ENCODE measurements around the gene MRC1. TPM values are rescaled to one million over a fixed set of nuclear protein-coding genes. Genes with fewer than 3 reads are reported as not detected.

MRC1 gene
- total RNA-seq, 1 donor from 2014 or later: 0.11 TPM

- Mint-ChIP-seq H3K4me1 (peaks cover 6% of the 10 kb centered on the region), H3K36me3 (ENCODE audit: low read depth) (no peaks in the 10 kb centered on the region), H3K4me3 (no peak overlapping the region), H3K27ac (no peak overlapping the region), H3K27me3 (peaks cover 2% of the 10 kb centered on the region), H3K9me3 (no peaks in the 10 kb centered on the region)
- ATAC-seq (ENCODE audit: low read depth) (peak; percentile 64), DNase-seq (no peak)
- ChIA-PET POLR2A (no interaction called here), CTCF (no interaction called here)
- intact Hi-C loops (cut with micrococcal nuclease): no loop called here
- no peak for TF ChIP-seq CTCF (IDR thresholded peaks at IDR 0.05)
Observed at GRCh38 chr10:17831341-17831740, 22.2 kb downstream of the MRC1 start.

- DNase-seq (no peak), ATAC-seq (ENCODE audit: low read depth) (no peak)
- Mint-ChIP-seq H3K9me3 (no peaks in the 10 kb centered on the region), H3K4me3 (no peak overlapping the region), H3K27me3 (peaks cover 2% of the 10 kb centered on the region), H3K27ac (no peak overlapping the region), H3K4me1 (peaks cover 7% of the 10 kb centered on the region), H3K36me3 (ENCODE audit: low read depth) (no peaks in the 10 kb centered on the region)
- ChIA-PET POLR2A (no interaction called here), CTCF (no interaction called here)
- no peak for TF ChIP-seq CTCF (IDR thresholded peaks at IDR 0.05)
- intact Hi-C loops (cut with micrococcal nuclease): no loop called here
Observed at GRCh38 chr10:17831896-17832295, 22.7 kb downstream of the MRC1 start.

GRCh38 chr10:17833656-17834055 lies 24.5 kb downstream of the MRC1 start:
- peaks cover 15% of the 10 kb centered on the region for H3K4me1 Mint-ChIP-seq
- H3K4me3 Mint-ChIP-seq: no peak overlapping the region
- no peaks in the 10 kb centered on the region for H3K36me3 Mint-ChIP-seq (ENCODE audit: low read depth)
- CTCF ChIA-PET: no interaction called here
- POLR2A ChIA-PET: no interaction called here
- no peak for DNase-seq
- intact Hi-C loops (cut with micrococcal nuclease): no loop called here
- no peaks in the 10 kb centered on the region for H3K9me3 Mint-ChIP-seq
- ATAC-seq (ENCODE audit: low read depth): no peak
- no peak overlapping the region for H3K27ac Mint-ChIP-seq
- H3K27me3 Mint-ChIP-seq: peaks cover 2% of the 10 kb centered on the region
- TF ChIP-seq CTCF (IDR thresholded peaks at IDR 0.05): no peak

- ATAC-seq (ENCODE audit: low read depth) (no peak), DNase-seq (no peak)
- TF ChIP-seq CTCF (IDR thresholded peaks at IDR 0.05): no peak
- Mint-ChIP-seq H3K36me3 (ENCODE audit: low read depth) (no peaks in the 10 kb centered on the region), H3K27ac (no peak overlapping the region), H3K4me1 (peaks cover 15% of the 10 kb centered on the region), H3K4me3 (no peak overlapping the region), H3K9me3 (no peaks in the 10 kb centered on the region), H3K27me3 (peaks cover 2% of the 10 kb centered on the region)
- intact Hi-C loops (cut with micrococcal nuclease): no loop called here
- ChIA-PET POLR2A (no interaction called here), CTCF (no interaction called here)
Observed at GRCh38 chr10:17835688-17836087, 26.5 kb downstream of the MRC1 start.

- Mint-ChIP-seq H3K4me3 (no peak overlapping the region), H3K9me3 (no peaks in the 10 kb centered on the region), H3K4me1 (peaks cover 9% of the 10 kb centered on the region), H3K36me3 (ENCODE audit: low read depth) (no peaks in the 10 kb centered on the region), H3K27ac (no peak overlapping the region), H3K27me3 (peaks cover 2% of the 10 kb centered on the region)
- DNase-seq (no peak), ATAC-seq (ENCODE audit: low read depth) (no peak)
- POLR2A ChIA-PET: no interaction called here
- intact Hi-C loops (cut with micrococcal nuclease): no loop called here
- no peak for TF ChIP-seq CTCF (IDR thresholded peaks at IDR 0.05)
- CTCF ChIA-PET: no interaction called here
Observed at GRCh38 chr10:17836942-17837341, 27.8 kb downstream of the MRC1 start.
